OCI-LY7 (cell line): ENCODE results near the gene TMEM223. TPM values are rescaled to one million over a fixed set of nuclear protein-coding genes. Genes with fewer than 3 reads are reported as not detected.

Experiments used
- BruUV-seq: library from RNA; stranded (reverse); fragments of 400-500 nt; replicated peaks from 2 replicates; lab custom pipeline; 2021; lab: Mats Ljungman, UMichigan
- CTCF ChIA-PET: fragments of 300-600 bp; sonication (Branson Sonifier 250); formaldehyde crosslinking; loops from one replicate; lab custom pipeline; 2022; ENCODE audit warnings: antibody characterized with exemption; ENCODE audit not compliant: unreplicated experiment; lab: Charles Lee
- POLR2A ChIA-PET: fragments of 300-600 bp; sonication (Branson Sonifier 250); formaldehyde crosslinking; loops from one replicate; lab custom pipeline; 2022; ENCODE audit warnings: antibody characterized with exemption; lab: Charles Lee
- DNase-seq: peaks from one replicate; pipeline ENCODE4 v3.0.0-alpha.2; 2015; ENCODE audit warnings: low spot score
- H2AFZ ChIP-seq: fragments of 200-600 bp; sonication (generic), shearing (Covaris generic); 2 replicates; pipeline ENCODE4 v1.6.1; 2014; ENCODE audit warnings: mild to moderate bottlenecking, antibody characterized with exemption, low read length, moderate library complexity
- H3K27ac ChIP-seq: fragments of 200-600 bp; sonication (generic); 2 replicates; pipeline ENCODE4 v1.5.1; 2014; ENCODE audit warnings: mixed run types, low read depth, mild to moderate bottlenecking, moderate library complexity, low read length, inconsistent platforms; ENCODE audit not compliant: poor library complexity, severe bottlenecking
- H3K36me3 ChIP-seq: fragments of 200-600 bp; sonication (generic); 2 replicates; pipeline ENCODE4 v1.6.1; 2014; ENCODE audit warnings: mild to moderate bottlenecking, antibody characterized with exemption, low read length, moderate library complexity, mixed read lengths; ENCODE audit not compliant: insufficient read depth
- H3K4me1 ChIP-seq: fragments of 200-600 bp; sonication (generic); 2 replicates; pipeline ENCODE4 v1.5.1; 2014; ENCODE audit warnings: mild to moderate bottlenecking, low read length; ENCODE audit not compliant: insufficient read depth, poor library complexity, severe bottlenecking
- H3K4me2 ChIP-seq: fragments of 200-600 bp; sonication (generic); 2 replicates; pipeline ENCODE4 v1.6.1; 2014; ENCODE audit warnings: mild to moderate bottlenecking, low read length
- H3K4me3 ChIP-seq: fragments of 200-600 bp; sonication (generic); 2 replicates; pipeline ENCODE4 v1.5.1; 2014; ENCODE audit warnings: mild to moderate bottlenecking, low read depth, low read length; ENCODE audit not compliant: poor library complexity, severe bottlenecking
- H3K79me2 ChIP-seq: fragments of 200-600 bp; sonication (generic); 2 replicates; pipeline ENCODE4 v1.6.1; 2016; ENCODE audit warnings: low read depth, mild to moderate bottlenecking, low read length, moderate library complexity, mixed read lengths; ENCODE audit not compliant: insufficient read depth
- H3K9me2 ChIP-seq: fragments of 200-600 bp; sonication (generic); 2 replicates; pipeline ENCODE4 v1.6.1; 2016; ENCODE audit warnings: mild to moderate bottlenecking, low read length, mixed read lengths; ENCODE audit not compliant: insufficient read depth
- H3K9me3 ChIP-seq: fragments of 200-600 bp; sonication (generic); 2 replicates; pipeline ENCODE4 v1.6.1; 2014; ENCODE audit warnings: mild to moderate bottlenecking, mixed run types, low read length, mixed read lengths
- H4K20me1 ChIP-seq: fragments of 200-600 bp; sonication (generic); 2 replicates; pipeline ENCODE4 v1.6.1; 2014; ENCODE audit warnings: mild to moderate bottlenecking, antibody characterized with exemption, low read length, moderate library complexity, mixed read lengths; ENCODE audit not compliant: insufficient read depth
- EZH2phosphoT487 ChIP-seq: fragments of 200-600 bp; sonication (generic); IDR thresholded peaks from 2 replicates; pipeline ENCODE4 v1.6.1; 2018; ENCODE audit warnings: low read depth, borderline replicate concordance, mild to moderate bottlenecking, mixed run types, antibody characterized with exemption, low read length, moderate library complexity, mixed read lengths
- intact Hi-C: fragments of 100-400 bp; cut with micrococcal nuclease; formaldehyde crosslinking; loops from one replicate; pipeline ENCODE4 v1.10.0; 2022; ENCODE audit not compliant: unreplicated experiment
- total RNA-seq, 2 experiments: library from RNA; depleted of rRNA in 1 of 2; stranded (reverse); fragments of >200 nt in 1 of 2; shearing (Covaris generic) in 1 of 2; gene quantifications; 2 replicates each; pipeline ENCODE4 v1.2.3, GENCODE V29; 2014 to 2022
- TF ChIP-seq, protein P1 (sequence below): fragments of 200-600 bp; sonication (generic); conservative IDR thresholded peaks from 2 replicates; pipeline ENCODE4 v1.5.1; 2014; ENCODE audit warnings: mild to moderate bottlenecking, antibody characterized with exemption, low read length, moderate library complexity, mixed read lengths

TMEM223 gene
- total RNA-seq, 2 experiments from 2014 or later = 24.4 to 42.9 TPM

- intact Hi-C loops = loop anchor here (2.0 to 5.0 kb wide), 5 partner anchors 18 to 235 kb away; partner anchors contain the start of genes HNRNPUL2, NXF1 and UBXN1
- ChIA-PET POLR2A (interaction anchor here (0.5 to 1.7 kb wide), 7 partner anchors 19 to 1428 kb away, joined by 3 to 10 read pairs (median 4); partner anchors contain the start of gene ZBTB3), CTCF (interaction anchor here (1.0 to 1.4 kb wide), 3 partner anchors 25 to 76 kb away, joined by 3 to 4 read pairs (median 3); no protein-coding TSS in a partner anchor)
- peak within 1 kb of the TSS; percentile 79 for H3K27ac ChIP-seq
- no peaks in the 10 kb centered on the region for H4K20me1 ChIP-seq
- no peaks in the 10 kb centered on the region for H3K9me3 ChIP-seq
- H3K4me1 ChIP-seq = peaks cover 37% of the 10 kb centered on the region
- peak; percentile 99 for DNase-seq
- H3K36me3 ChIP-seq = peaks cover 51% of the 10 kb centered on the region
- no peaks in the 10 kb centered on the region for H3K9me2 ChIP-seq
- H2AFZ ChIP-seq = peak within 1 kb of the TSS; percentile 47; the same call in 1 of the 2 replicates
- H3K4me3 ChIP-seq = peak within 1 kb of the TSS; percentile 97
- peaks cover 30% of the 10 kb centered on the region; the same call in 1 of the 2 replicates for H3K79me2 ChIP-seq
- no TSS peak for BruUV-seq
- H3K4me2 ChIP-seq = peak within 1 kb of the TSS; percentile 80
- TF ChIP-seq EZH2phosphoT487 = no peak
- TF ChIP-seq, protein P1, sequence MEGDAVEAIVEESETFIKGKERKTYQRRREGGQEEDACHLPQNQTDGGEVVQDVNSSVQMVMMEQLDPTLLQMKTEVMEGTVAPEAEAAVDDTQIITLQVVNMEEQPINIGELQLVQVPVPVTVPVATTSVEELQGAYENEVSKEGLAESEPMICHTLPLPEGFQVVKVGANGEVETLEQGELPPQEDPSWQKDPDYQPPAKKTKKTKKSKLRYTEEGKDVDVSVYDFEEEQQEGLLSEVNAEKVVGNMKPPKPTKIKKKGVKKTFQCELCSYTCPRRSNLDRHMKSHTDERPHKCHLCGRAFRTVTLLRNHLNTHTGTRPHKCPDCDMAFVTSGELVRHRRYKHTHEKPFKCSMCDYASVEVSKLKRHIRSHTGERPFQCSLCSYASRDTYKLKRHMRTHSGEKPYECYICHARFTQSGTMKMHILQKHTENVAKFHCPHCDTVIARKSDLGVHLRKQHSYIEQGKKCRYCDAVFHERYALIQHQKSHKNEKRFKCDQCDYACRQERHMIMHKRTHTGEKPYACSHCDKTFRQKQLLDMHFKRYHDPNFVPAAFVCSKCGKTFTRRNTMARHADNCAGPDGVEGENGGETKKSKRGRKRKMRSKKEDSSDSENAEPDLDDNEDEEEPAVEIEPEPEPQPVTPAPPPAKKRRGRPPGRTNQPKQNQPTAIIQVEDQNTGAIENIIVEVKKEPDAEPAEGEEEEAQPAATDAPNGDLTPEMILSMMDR = peak; percentile 33; the same call in 1 of the 2 replicates
These were observed 4.6 kb downstream of the TMEM223 start, which contains the start of gene TMEM179B for GRCh38 chr11:62787005-62787759. Gene TMEM179B (plus strand): TSS chr11:62787402. CDS start chr11:62787432, 30 bp downstream.

- Histone ChIP-seq H3K9me3 (no peaks in the 10 kb centered on the region), H2AFZ (peak overlapping the region; percentile 47; the same call in 1 of the 2 replicates), H3K4me1 (peaks cover 34% of the 10 kb centered on the region), H3K36me3 (peaks cover 56% of the 10 kb centered on the region), H3K4me2 (peak overlapping the region; percentile 80), H4K20me1 (no peaks in the 10 kb centered on the region), H3K4me3 (peak overlapping the region; percentile 97), H3K27ac (peak overlapping the region; percentile 79), H3K9me2 (no peaks in the 10 kb centered on the region), H3K79me2 (peaks cover 29% of the 10 kb centered on the region; the same call in 1 of the 2 replicates)
- peak; percentile 92 for DNase-seq
- BruUV-seq = no TSS peak
- ChIA-PET CTCF (interaction anchor here (1.0 to 1.4 kb wide), 4 partner anchors 19 to 77 kb away, joined by 3 to 4 read pairs (median 3); partner anchors contain the start of gene NXF1), POLR2A (interaction anchor here (0.5 to 1.7 kb wide), 7 partner anchors 15 to 212 kb away, joined by 3 to 10 read pairs (median 4); partner anchors contain the start of genes TAF6L and ZBTB3)
- intact Hi-C loops = loop anchor here (1.0 to 5.0 kb wide), 8 partner anchors 18 to 236 kb away; partner anchors contain the start of genes HNRNPUL2, NXF1, UBXN1 and WDR74
- TF ChIP-seq, protein P1 = peak; percentile 90
- no peak for TF ChIP-seq EZH2phosphoT487
These were observed 5.3 kb downstream of the TMEM223 start for GRCh38 chr11:62786318-62787004.
